Lower leg skin (tissue), 3 donors: ENCODE measurements around the gene SSUH2.

Experiments used
- CTCF ChIP-seq, 3 donors: fragments of 450-650 bp; IDR thresholded peaks; one replicate each; pipeline ENCODE4 v1.5.1; 2016; ENCODE audit warnings: antibody characterized with exemption in 3 of 3, mild to moderate bottlenecking in 3 of 3, moderate library complexity in 2 of 3
- POLR2A ChIP-seq, 2 donors: fragments of 450-650 bp; IDR thresholded peaks; one replicate each; pipeline ENCODE4 v1.6.1; 2016 to 2017; ENCODE audit warnings: antibody characterized with exemption in 2 of 2, mild to moderate bottlenecking in 1 of 2, moderate library complexity in 1 of 2

GRCh38 chr3:8595252-8595651 lies 49.3 kb downstream of the SSUH2 start:
- TF ChIP-seq CTCF (IDR thresholded peaks at IDR 0.05): no peak
- no peak for TF ChIP-seq POLR2A (IDR thresholded peaks at IDR 0.05)
